ENCODE results near the gene CAPN7.

CAPN7 gene

GRCh38 chr3:15211937-15212336, 5.9 kb downstream of the CAPN7 start:
- TF ChIP-seq ZBTB7A (IDR thresholded peaks at IDR 0.05; ENCODE audit: low read depth) (no peak), REST (IDR thresholded peaks at IDR 0.05; ENCODE audit: low read depth) (no peak), EP300 (IDR thresholded peaks at IDR 0.05; ENCODE audit: borderline replicate concordance) (no peak), TCF12 (IDR thresholded peaks at IDR 0.05; ENCODE audit: low read depth) (no peak), USF1 (IDR thresholded peaks at IDR 0.05) (no peak), FOXM1 (IDR thresholded peaks at IDR 0.05; ENCODE audit: borderline replicate concordance, low read depth) (no peak), RAD21 (IDR thresholded peaks at IDR 0.05; ENCODE audit: low read depth) (no peak), EGR1 (IDR thresholded peaks at IDR 0.05) (no peak)

GRCh38 chr3:15214758-15215157, 8.7 kb downstream of the CAPN7 start:
- TF ChIP-seq CEBPB (IDR thresholded peaks at IDR 0.05): no peak
- TF ChIP-seq RAD21 (IDR thresholded peaks at IDR 0.05; ENCODE audit: low read depth): no peak
- no peak for TF ChIP-seq TEAD4 (IDR thresholded peaks at IDR 0.05)
- TF ChIP-seq USF1 (IDR thresholded peaks at IDR 0.05): no peak
- TF ChIP-seq MAX (IDR thresholded peaks at IDR 0.05): no peak
- TF ChIP-seq FOXM1 (IDR thresholded peaks at IDR 0.05; ENCODE audit: borderline replicate concordance, low read depth): no peak
- no peak for TF ChIP-seq NFIC (IDR thresholded peaks at IDR 0.05)
- no peak for TF ChIP-seq EGR1 (IDR thresholded peaks at IDR 0.05)
- no peak for TF ChIP-seq ZBTB7A (IDR thresholded peaks at IDR 0.05; ENCODE audit: low read depth)
- no peak for TF ChIP-seq REST (IDR thresholded peaks at IDR 0.05; ENCODE audit: low read depth)
- no peak for TF ChIP-seq EP300 (IDR thresholded peaks at IDR 0.05; ENCODE audit: borderline replicate concordance)
- TF ChIP-seq CREB1 (IDR thresholded peaks at IDR 0.05; ENCODE audit: low read depth): no peak
- TF ChIP-seq TCF12 (IDR thresholded peaks at IDR 0.05; ENCODE audit: low read depth): no peak

GRCh38 chr3:15215996-15216395, 9.9 kb downstream of the CAPN7 start:
- TF ChIP-seq TAF1 (IDR thresholded peaks at IDR 0.05; ENCODE audit: low read depth) (no peak), CREB1 (IDR thresholded peaks at IDR 0.05; ENCODE audit: low read depth) (no peak), RAD21 (IDR thresholded peaks at IDR 0.05; ENCODE audit: low read depth) (no peak), ZBTB7A (IDR thresholded peaks at IDR 0.05; ENCODE audit: low read depth) (no peak), FOXM1 (IDR thresholded peaks at IDR 0.05; ENCODE audit: borderline replicate concordance, low read depth) (no peak), TEAD4 (IDR thresholded peaks at IDR 0.05) (no peak), USF1 (IDR thresholded peaks at IDR 0.05) (no peak), EGR1 (IDR thresholded peaks at IDR 0.05) (no peak), MAX (IDR thresholded peaks at IDR 0.05) (no peak), YY1 (IDR thresholded peaks at IDR 0.05; ENCODE audit: low read depth) (no peak), TCF12 (IDR thresholded peaks at IDR 0.05; ENCODE audit: low read depth) (no peak), EP300 (IDR thresholded peaks at IDR 0.05; ENCODE audit: borderline replicate concordance) (no peak), NFIC (IDR thresholded peaks at IDR 0.05) (no peak), REST (IDR thresholded peaks at IDR 0.05; ENCODE audit: low read depth) (no peak), CEBPB (IDR thresholded peaks at IDR 0.05) (no peak)

- TF ChIP-seq REST (IDR thresholded peaks at IDR 0.05; ENCODE audit: low read depth) (no peak), USF1 (IDR thresholded peaks at IDR 0.05) (no peak), EGR1 (IDR thresholded peaks at IDR 0.05) (no peak), YY1 (IDR thresholded peaks at IDR 0.05; ENCODE audit: low read depth) (no peak), CREB1 (IDR thresholded peaks at IDR 0.05; ENCODE audit: low read depth) (no peak), ZBTB7A (IDR thresholded peaks at IDR 0.05; ENCODE audit: low read depth) (no peak), NFIC (IDR thresholded peaks at IDR 0.05) (no peak), TEAD4 (IDR thresholded peaks at IDR 0.05) (no peak)
Measured at GRCh38 chr3:15216501-15216900, 10.5 kb downstream of the CAPN7 start.

All from Ishikawa (cell line).